Caco-2 (cell line): Measurements from ENCODE around the gene ATG4B. TPM values are rescaled to one million over a fixed set of nuclear protein-coding genes. Genes with fewer than 3 reads are reported as not detected.

Source experiments
- BruUV-seq: library from RNA; stranded (reverse); fragments of 400-500 nt; replicated peaks from 2 replicates; lab custom pipeline; 2021; lab: Mats Ljungman, UMichigan
- CTCF ChIA-PET: fragments of 300-600 bp; sonication (Branson Sonifier 250); formaldehyde crosslinking; loops from one replicate; lab custom pipeline; 2022; ENCODE audit warnings: antibody characterized with exemption; lab: Charles Lee
- POLR2A ChIA-PET: fragments of 300-600 bp; sonication (Branson Sonifier 250); formaldehyde crosslinking; loops from one replicate; lab custom pipeline; 2022; ENCODE audit warnings: antibody characterized with exemption; lab: Charles Lee
- DNase-seq, 2 experiments: peaks; one replicate each; pipeline versions ENCODE4 v3.0.0 to v3.0.0-alpha.2; 2020 to 2022
- H3K27me3 ChIP-seq: replicated peaks from 2 replicates; pipeline ENCODE4 v1.6.0; 2011; ENCODE audit warnings: low read length; ENCODE audit not compliant: control insufficient read depth, insufficient read depth
- H3K36me3 ChIP-seq: 2 replicates; pipeline ENCODE4 v1.5.1; 2011; ENCODE audit warnings: low read length; ENCODE audit not compliant: control insufficient read depth, insufficient read depth
- H3K4me1 ChIP-seq: fragments of 250-450 bp; sonication (Bioruptor Pico); 2 replicates; pipeline ENCODE4 v1.5.1; 2020; ENCODE audit warnings: mild to moderate bottlenecking
- H3K4me3 ChIP-seq: 2 replicates; pipeline ENCODE4 v1.5.1; 2011; ENCODE audit warnings: low read depth, mild to moderate bottlenecking, control low read depth, low read length
- H3K9me3 ChIP-seq: fragments of 250-450 bp; sonication (Bioruptor Pico); 2 replicates; pipeline ENCODE4 v1.5.1; 2020; ENCODE audit warnings: mild to moderate bottlenecking, moderate library complexity
- H3K27ac Mint-ChIP-seq: one replicate; pipeline ENCODE4 v1.8.0; 2022; ENCODE audit warnings: mixed read lengths; ENCODE audit not compliant: unreplicated experiment
- H3K27me3 Mint-ChIP-seq: one replicate; pipeline ENCODE4 v1.8.0; 2022; ENCODE audit warnings: mixed read lengths; ENCODE audit not compliant: insufficient read depth, unreplicated experiment
- H3K36me3 Mint-ChIP-seq: one replicate; pipeline ENCODE4 v1.8.0; 2022; ENCODE audit warnings: mild to moderate bottlenecking, mixed read lengths; ENCODE audit not compliant: insufficient read depth, unreplicated experiment
- H3K4me1 Mint-ChIP-seq: one replicate; pipeline ENCODE4 v1.8.0; 2022; ENCODE audit warnings: low read depth, mixed read lengths; ENCODE audit not compliant: unreplicated experiment
- H3K4me3 Mint-ChIP-seq: one replicate; pipeline ENCODE4 v1.8.0; 2022; ENCODE audit warnings: mild to moderate bottlenecking, moderate library complexity, mixed read lengths; ENCODE audit not compliant: unreplicated experiment
- H3K9me3 Mint-ChIP-seq: one replicate; pipeline ENCODE4 v1.8.0; 2022; ENCODE audit warnings: mixed read lengths; ENCODE audit not compliant: unreplicated experiment
- intact Hi-C: fragments of 100-400 bp; cut with micrococcal nuclease; formaldehyde crosslinking; loops from one replicate; pipeline ENCODE4 v1.10.0; 2022; ENCODE audit not compliant: unreplicated experiment
- total RNA-seq: library from RNA; stranded (reverse); gene quantifications from 2 replicates; pipeline ENCODE4 v1.2.3, GENCODE V29; 2022
- TF ChIP-seq, protein P1 (sequence below), 2 experiments: fragments of 200-600 bp in 1 of 2; IDR thresholded peaks; 1 replicate in 1 of 2; 2 replicates in 1 of 2; pipeline versions ENCODE4 v1.5.1 to v1.8.0; 2011 to 2022; ENCODE audit warnings: antibody characterized with exemption in 1 of 2, control low read depth in 1 of 2, inconsistent platforms in 1 of 2, low read depth in 1 of 2, low read length in 1 of 2, mild to moderate bottlenecking in 1 of 2, moderate library complexity in 1 of 2; ENCODE audit not compliant: insufficient read depth in 1 of 2, severe bottlenecking in 1 of 2, unreplicated experiment in 1 of 2

ATG4B gene
- total RNA-seq, 1 experiment from 2014 or later = 94.5 TPM

DNA sequence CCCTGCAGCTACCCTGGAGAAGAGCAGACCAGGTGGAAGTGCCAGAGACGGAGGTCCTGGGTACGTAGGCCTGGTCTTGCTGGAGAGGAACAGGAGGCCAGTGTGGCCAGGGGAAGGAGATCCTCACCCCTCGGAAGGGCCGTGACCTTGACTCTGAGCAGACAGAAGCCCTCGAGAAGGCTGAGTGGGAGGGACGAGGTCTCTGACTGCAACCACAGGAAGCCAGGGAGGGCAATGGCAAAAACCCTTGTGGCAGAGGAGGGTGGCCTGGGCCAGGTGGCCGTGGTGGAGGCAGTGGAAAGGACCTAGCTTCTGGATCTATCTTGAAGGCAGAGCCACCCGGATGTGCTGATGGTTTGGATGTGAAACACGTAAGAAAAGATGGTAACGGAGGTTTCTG is 28.6 kb upstream of the ATG4B start:
- no peaks in the 10 kb centered on the region for H3K27me3 Mint-ChIP-seq
- POLR2A ChIA-PET = no interaction called here
- BruUV-seq = no TSS peak
- Histone ChIP-seq H3K4me1 (no peaks in the 10 kb centered on the region), H3K9me3 (no peaks in the 10 kb centered on the region), H3K36me3 (no peaks in the 10 kb centered on the region), H3K27me3 (no peaks in the 10 kb centered on the region), H3K4me3 (no peak overlapping the region)
- no peaks in the 10 kb centered on the region for H3K9me3 Mint-ChIP-seq
- no peak overlapping the region for H3K4me3 Mint-ChIP-seq
- TF ChIP-seq, protein P1, sequence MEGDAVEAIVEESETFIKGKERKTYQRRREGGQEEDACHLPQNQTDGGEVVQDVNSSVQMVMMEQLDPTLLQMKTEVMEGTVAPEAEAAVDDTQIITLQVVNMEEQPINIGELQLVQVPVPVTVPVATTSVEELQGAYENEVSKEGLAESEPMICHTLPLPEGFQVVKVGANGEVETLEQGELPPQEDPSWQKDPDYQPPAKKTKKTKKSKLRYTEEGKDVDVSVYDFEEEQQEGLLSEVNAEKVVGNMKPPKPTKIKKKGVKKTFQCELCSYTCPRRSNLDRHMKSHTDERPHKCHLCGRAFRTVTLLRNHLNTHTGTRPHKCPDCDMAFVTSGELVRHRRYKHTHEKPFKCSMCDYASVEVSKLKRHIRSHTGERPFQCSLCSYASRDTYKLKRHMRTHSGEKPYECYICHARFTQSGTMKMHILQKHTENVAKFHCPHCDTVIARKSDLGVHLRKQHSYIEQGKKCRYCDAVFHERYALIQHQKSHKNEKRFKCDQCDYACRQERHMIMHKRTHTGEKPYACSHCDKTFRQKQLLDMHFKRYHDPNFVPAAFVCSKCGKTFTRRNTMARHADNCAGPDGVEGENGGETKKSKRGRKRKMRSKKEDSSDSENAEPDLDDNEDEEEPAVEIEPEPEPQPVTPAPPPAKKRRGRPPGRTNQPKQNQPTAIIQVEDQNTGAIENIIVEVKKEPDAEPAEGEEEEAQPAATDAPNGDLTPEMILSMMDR (IDR thresholded peaks at IDR 0.05; ENCODE audit: insufficient read depth in 1 of 2, low read depth in 1 of 2, low read length in 1 of 2, severe bottlenecking in 1 of 2, unreplicated experiment in 1 of 2) = no peak
- no peaks in the 10 kb centered on the region for H3K4me1 Mint-ChIP-seq
- intact Hi-C loops = no loop called here
- no peak overlapping the region for H3K27ac Mint-ChIP-seq
- DNase-seq = no peak
- CTCF ChIA-PET = no interaction called here
- H3K36me3 Mint-ChIP-seq = peaks cover 6% of the 10 kb centered on the region

DNA sequence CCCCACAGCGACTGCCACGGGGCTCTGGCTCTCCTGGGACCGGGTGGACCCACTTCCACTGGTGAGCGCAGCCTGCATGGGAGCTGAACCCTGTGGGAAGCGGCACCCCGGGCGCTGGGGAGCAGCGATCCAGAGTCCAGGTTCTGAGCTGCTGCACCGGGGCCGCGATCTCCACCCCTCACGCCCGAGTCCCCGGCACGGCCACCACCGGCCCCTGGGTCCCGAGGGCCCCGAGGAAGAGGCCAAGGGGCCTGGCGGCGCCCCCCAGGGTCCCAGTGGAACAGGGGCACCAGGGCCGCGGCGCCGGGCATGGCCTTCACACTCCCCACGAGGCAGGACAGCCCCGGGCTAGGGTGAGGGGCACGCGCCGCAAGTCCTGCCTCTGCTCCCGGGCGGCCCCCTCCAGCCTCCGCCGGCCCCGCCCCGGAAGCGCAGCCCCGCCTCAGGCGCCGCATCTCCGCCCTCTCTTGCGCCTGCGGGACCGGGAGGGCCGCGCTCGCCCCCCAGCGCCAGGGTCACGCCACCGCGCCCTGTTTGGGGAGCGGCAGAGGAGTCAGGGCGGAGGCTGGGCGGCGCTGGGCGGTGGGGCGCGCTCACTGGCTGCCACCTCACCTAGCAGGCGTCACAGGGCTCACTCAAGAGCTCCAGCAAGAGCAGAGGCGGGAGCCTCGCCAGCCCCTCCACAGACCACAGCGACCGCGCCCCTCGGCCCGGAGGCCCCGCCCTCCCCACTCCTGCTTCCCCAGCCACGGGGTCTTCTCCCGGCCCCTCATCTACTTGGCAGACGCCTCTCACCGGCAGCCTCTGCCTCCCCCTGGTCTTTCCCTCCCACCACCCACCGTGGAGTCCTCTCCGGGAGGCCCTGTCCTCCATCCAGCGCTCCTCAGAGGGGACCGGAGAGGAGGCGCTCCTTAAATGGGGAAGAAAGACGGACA is 27.4 kb upstream of the ATG4B start:
- H3K9me3 Mint-ChIP-seq = no peaks in the 10 kb centered on the region
- peaks cover 6% of the 10 kb centered on the region for H3K36me3 Mint-ChIP-seq
- no peaks in the 10 kb centered on the region for H3K4me1 ChIP-seq
- no peaks in the 10 kb centered on the region for H3K36me3 ChIP-seq
- no peaks in the 10 kb centered on the region for H3K9me3 ChIP-seq
- H3K4me1 Mint-ChIP-seq = no peaks in the 10 kb centered on the region
- no peaks in the 10 kb centered on the region for H3K27me3 ChIP-seq
- intact Hi-C loops = no loop called here
- BruUV-seq = no TSS peak
- H3K4me3 ChIP-seq = no peak overlapping the region
- no peak overlapping the region for H3K27ac Mint-ChIP-seq
- POLR2A ChIA-PET = no interaction called here
- TF ChIP-seq, protein P1 (IDR thresholded peaks at IDR 0.05; ENCODE audit: insufficient read depth in 1 of 2, low read depth in 1 of 2, low read length in 1 of 2, severe bottlenecking in 1 of 2, unreplicated experiment in 1 of 2) = no peak
- CTCF ChIA-PET = no interaction called here
- no peak for DNase-seq
- H3K27me3 Mint-ChIP-seq = no peaks in the 10 kb centered on the region
- H3K4me3 Mint-ChIP-seq = no peak overlapping the region

DNA sequence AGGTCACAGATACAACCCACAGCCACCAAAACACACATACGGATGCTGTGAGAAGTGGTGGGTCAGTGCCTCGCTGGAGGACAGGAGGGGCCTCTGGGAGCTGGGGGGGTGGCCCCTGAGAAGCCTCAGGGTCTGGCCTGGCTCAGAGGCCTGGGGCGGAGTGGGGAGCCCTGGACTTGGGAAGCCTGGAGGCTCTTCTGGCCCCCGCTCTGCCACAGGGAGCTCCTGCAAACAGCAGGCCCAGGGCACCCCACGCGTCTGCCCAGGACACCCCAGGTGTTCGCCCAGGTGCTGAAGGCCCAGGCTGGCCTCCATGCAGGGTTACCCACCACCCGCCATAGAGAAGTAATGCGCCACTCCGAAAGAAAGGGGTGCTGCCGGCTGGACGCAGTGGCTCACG is 26.4 kb upstream of the ATG4B start:
- peaks cover 8% of the 10 kb centered on the region for H3K36me3 Mint-ChIP-seq
- ChIA-PET CTCF (no interaction called here), POLR2A (no interaction called here)
- Histone ChIP-seq H3K4me3 (no peak overlapping the region), H3K9me3 (no peaks in the 10 kb centered on the region), H3K27me3 (no peaks in the 10 kb centered on the region), H3K4me1 (no peaks in the 10 kb centered on the region), H3K36me3 (no peaks in the 10 kb centered on the region)
- H3K4me1 Mint-ChIP-seq = no peaks in the 10 kb centered on the region
- H3K4me3 Mint-ChIP-seq = no peak overlapping the region
- TF ChIP-seq, protein P1 (IDR thresholded peaks at IDR 0.05; ENCODE audit: insufficient read depth in 1 of 2, low read depth in 1 of 2, low read length in 1 of 2, severe bottlenecking in 1 of 2, unreplicated experiment in 1 of 2) = no peak
- BruUV-seq = no TSS peak
- H3K9me3 Mint-ChIP-seq = no peaks in the 10 kb centered on the region
- intact Hi-C loops = no loop called here
- no peak for DNase-seq
- H3K27me3 Mint-ChIP-seq = no peaks in the 10 kb centered on the region
- H3K27ac Mint-ChIP-seq = no peak overlapping the region
